GM13976 (cell line): ENCODE measurements around the gene PECR.

Experiments
- DNase-seq: peaks from one replicate; pipeline ENCODE4 v3.0.0; 2012; ENCODE audit warnings: low spot score
- CTCF ChIP-seq: IDR thresholded peaks from 2 replicates; pipeline ENCODE4 v1.5.1; 2012; ENCODE audit warnings: borderline replicate concordance, mild to moderate bottlenecking; ENCODE audit not compliant: insufficient read depth; ENCODE audit errors: extremely low read depth, missing control alignments, control extremely low read depth
- in situ Hi-C: fragments of 300-500 bp; cut with MboI; formaldehyde crosslinking; loops from one replicate; pipeline ENCODE4 v1.12.0; 2022; ENCODE audit warnings: low sequenced_read_pairs, mixed read lengths, inconsistent platforms; ENCODE audit not compliant: unreplicated experiment

Gene PECR

GRCh38 chr2:216041438-216041837 lies 40.2 kb downstream of the PECR start:
- no peak for TF ChIP-seq CTCF
- in situ Hi-C loops = no loop called here
- DNase-seq = no peak

GRCh38 chr2:216039918-216040317 lies 41.7 kb downstream of the PECR start:
- no peak for TF ChIP-seq CTCF
- in situ Hi-C loops = no loop called here
- no peak for DNase-seq

GRCh38 chr2:216034065-216034464 lies 47.5 kb downstream of the PECR start:
- DNase-seq = peak; percentile 65
- in situ Hi-C loops = no loop called here
- TF ChIP-seq CTCF = peak; percentile 72

GRCh38 chr2:216033403-216033802 lies 48.2 kb downstream of the PECR start:
- DNase-seq = no peak
- TF ChIP-seq CTCF = no peak
- in situ Hi-C loops = no loop called here

- no peak for TF ChIP-seq CTCF
- in situ Hi-C loops = no loop called here
- peak; percentile 58 for DNase-seq
Measured at GRCh38 chr2:216031960-216032689, 49.5 kb downstream of the PECR start.

GRCh38 chr2:216030216-216030615 lies 51.4 kb downstream of the PECR start:
- no peak for TF ChIP-seq CTCF
- DNase-seq = no peak
- in situ Hi-C loops = no loop called here
